ENCODE measurements around the gene FLT1.

Gene FLT1

DNA sequence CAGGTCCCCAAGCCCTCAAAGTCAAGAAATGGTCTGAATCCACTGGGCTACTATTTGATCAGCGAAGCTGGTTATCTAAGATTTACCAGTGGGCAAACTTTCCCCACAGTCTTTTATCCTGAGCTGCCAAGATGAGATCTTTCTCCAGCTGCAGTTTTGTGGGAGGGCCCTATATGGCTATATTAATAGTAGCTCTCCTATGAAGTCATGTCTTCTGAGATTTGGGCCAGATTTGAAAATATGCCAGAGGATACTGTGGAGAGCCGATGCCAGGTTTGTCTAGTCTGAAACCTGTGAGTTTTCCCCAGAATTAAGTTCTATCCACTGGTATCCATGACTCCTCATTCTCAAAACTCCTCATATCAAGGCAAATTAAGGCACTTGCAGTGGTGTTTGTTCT, 173.2 kb downstream of the FLT1 start:
- in situ Hi-C loops (cut with MboI; ENCODE audit: low sequenced_read_pairs): loop anchor here (25.0 kb wide), 2 partner anchors 316 to 466 kb away; no protein-coding TSS in a partner anchor

DNA sequence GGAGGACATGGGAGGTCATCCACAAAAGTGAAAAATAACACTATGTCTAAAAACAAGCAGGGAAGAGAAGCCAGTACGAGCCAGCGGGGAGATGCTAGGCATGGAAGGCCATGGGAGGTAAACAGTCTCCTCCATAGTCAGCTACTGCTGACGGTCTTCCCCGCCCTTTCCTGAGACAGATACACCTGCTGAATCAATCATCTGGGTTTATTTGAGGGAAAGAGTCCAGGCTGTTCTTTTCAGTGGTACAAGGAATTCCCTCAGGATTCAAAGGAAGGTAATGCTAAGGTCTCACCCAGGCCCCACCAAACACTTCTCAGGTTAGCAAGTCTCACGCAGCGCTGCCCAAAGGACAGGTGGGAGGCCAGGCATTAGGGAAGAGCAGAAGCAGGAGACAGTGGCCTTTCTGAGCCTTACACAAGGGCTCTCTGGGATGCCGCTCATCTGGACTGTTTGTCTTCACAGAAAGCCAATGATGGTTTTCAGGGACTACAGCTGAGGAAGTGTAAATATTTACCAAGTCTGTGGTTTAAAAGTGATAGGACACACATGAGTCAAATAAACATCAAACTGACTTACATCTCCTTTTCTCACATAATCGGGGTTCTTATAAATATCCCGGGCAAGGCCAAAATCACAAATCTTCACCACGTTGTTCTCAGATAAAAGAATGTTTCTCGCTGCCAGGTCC, 173.9 kb downstream of the FLT1 start:
- in situ Hi-C loops (cut with MboI; ENCODE audit: low sequenced_read_pairs): loop anchor here (25.0 kb wide), 2 partner anchors 316 to 466 kb away; no protein-coding TSS in a partner anchor

DNA sequence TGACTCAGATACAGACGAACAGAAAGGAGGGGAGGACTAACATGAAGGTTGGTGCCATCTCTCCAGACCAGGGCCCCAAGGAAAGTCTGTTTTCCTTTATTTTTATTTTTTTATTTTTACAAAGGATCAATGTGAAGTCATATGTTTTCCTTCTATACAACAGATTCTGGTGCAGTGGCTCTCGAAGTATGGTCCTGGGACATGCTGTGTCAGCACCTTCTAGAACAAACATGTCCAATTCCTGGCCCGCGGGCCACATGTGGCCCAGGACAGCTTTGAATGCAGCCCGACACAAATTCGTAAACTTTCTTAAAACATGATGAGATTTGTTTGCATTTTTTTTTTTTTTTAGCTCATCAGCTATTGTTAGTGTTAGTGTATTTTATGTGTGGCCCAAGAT, 174.7 kb downstream of the FLT1 start:
- in situ Hi-C loops (cut with MboI; ENCODE audit: low sequenced_read_pairs): loop anchor here (25.0 kb wide), 2 partner anchors 317 to 467 kb away; no protein-coding TSS in a partner anchor

DNA sequence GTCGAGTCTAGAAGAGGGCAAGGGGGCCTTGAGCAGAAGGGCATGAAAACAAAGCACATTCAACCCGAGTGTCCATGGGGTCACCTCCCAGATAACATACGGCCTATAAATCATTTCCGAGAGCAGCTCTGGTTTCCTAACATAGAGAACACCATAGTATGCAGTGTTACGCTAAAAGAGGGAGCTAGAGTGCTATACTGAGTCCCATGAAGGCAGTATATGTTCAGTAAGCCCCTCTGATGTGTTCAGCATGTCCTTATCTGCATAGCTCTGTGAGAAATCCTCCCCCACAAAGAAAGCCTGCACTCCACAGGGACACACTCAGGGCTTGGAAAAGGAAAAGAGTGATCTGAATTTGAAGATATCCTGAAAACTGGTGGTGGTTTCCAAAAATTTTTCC, 175.4 kb downstream of the FLT1 start:
- in situ Hi-C loops (cut with MboI; ENCODE audit: low sequenced_read_pairs): loop anchor here (25.0 kb wide), 2 partner anchors 318 to 468 kb away; no protein-coding TSS in a partner anchor

DNA sequence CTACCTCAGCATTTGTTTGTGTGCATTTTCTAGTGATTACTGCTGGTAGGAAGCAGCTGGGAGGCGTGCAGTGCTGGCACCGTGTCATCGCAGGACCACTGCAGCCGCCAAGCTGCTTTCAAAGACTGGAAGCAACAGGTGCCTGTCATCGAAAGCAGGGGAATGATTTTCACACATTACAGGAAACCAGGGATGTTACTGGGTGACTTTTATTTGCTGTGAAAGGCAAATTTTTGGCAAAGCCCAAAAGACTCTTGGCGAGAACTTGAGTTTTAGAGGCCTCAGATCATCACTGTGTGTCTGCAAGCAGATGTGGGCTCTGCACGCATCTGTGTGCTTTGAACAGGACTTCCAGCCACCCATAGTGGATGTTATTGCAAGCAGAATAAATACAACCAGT, 176.4 kb downstream of the FLT1 start:
- in situ Hi-C loops (cut with MboI; ENCODE audit: low sequenced_read_pairs): loop anchor here (25.0 kb wide), 2 partner anchors 319 to 469 kb away; no protein-coding TSS in a partner anchor

DNA sequence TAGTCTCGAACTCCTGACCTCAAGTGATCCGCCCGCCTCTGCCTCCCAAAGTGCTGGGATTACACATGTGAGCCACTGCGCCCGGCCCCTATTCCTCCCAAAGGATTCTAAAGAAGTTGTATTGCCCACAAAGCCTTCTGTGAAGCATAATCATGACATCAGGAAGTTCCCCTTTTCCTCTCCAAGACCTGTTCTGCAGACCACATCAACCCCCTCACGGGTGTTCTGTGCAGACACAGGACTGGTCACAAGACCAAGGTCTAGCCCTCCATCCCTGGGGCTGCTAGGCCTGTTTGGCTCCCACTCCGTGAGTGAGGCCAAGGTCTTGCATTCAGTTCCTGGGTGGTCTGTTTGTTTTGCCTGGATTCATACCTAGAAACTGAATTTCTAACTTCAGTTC, 178.1 kb downstream of the FLT1 start:
- in situ Hi-C loops (cut with MboI; ENCODE audit: low sequenced_read_pairs): loop anchor here (25.0 kb wide), 2 partner anchors 320 to 470 kb away; no protein-coding TSS in a partner anchor

DNA sequence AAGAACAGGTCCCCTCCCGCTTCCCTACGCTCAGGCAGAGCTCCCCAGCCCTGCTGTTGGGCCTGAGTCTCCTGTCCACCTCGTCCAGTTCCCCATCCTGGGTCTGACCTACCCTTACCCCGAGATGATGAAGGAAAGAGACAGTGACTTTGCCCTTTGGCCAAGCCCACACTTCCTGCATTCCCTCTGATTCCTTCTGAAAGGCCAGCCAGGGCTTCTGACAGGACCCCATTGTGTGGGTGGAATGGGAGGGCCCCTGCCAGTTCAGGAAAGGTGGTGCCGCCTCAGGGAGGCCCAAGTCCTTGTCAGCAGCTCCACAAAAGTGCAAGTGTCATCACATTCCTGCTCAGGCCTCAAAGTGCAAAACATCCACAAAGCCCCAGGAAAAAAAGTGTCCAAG, 178.8 kb downstream of the FLT1 start:
- in situ Hi-C loops (cut with MboI; ENCODE audit: low sequenced_read_pairs): loop anchor here (25.0 kb wide), 2 partner anchors 321 to 471 kb away; no protein-coding TSS in a partner anchor

DNA sequence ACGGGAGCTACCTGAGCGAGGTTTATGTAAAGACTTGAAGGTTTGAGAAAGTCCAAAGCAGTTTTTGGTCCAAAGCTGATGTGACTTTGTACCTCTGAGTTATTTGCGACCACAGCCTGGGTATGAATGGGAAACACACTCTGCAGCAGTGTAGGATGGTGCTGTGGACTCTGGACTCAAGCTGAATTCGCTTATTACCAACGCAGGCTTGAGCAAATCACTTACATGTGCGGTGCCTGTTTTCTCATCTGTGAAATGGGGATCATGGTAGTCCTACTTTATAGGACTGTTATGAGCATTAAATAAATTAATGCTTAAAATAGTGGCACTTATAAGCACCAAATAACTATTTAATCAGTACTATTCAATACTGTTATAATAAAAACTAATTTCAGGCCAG, 180.0 kb downstream of the FLT1 start:
- in situ Hi-C loops (cut with MboI; ENCODE audit: low sequenced_read_pairs): loop anchor here (25.0 kb wide), 2 partner anchors 322 to 472 kb away; no protein-coding TSS in a partner anchor

DNA sequence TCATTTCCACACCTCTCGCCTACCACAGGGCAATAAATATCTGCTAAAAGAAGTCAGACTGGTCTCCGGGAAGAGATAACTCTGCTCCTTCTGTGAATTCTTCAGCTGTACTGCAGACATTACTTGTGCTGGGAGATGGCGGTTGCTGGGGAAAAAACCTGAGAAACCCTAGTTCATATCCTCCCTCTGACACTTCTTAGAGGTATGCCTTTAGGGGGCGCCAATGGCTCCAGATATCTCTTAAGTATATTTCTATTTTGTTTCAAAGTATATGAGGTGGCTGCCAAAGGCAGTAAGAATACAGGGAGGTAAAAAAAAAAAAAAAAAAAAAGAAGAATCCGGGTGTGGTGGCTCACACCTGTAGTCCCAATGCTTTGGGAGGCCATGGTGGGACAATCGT, 181.3 kb downstream of the FLT1 start:
- in situ Hi-C loops (cut with MboI; ENCODE audit: low sequenced_read_pairs): loop anchor here (25.0 kb wide), 2 partner anchors 324 to 474 kb away; no protein-coding TSS in a partner anchor

DNA sequence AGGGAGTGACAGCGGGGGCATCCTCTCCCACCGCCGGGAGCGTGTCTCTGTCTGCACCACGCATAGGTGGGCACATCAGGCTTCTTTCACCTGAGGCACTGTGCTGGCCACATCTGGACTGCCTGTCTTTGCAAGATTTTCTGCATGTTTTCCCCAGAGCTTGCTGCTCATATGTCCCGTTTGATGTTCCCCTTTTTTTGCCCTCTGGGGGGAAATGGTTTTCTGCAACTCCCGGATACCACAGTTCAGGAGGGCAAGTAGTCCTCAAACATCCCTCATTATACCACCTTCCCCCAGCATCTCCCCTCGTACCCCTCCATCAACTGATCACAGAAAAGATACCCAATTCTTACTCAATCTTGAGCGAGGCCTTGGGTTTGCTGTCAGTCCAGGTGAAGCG, 188.6 kb downstream of the FLT1 start:
- in situ Hi-C loops (cut with MboI; ENCODE audit: low sequenced_read_pairs): loop anchor here (25.0 kb wide), 2 partner anchors 331 to 481 kb away; no protein-coding TSS in a partner anchor

DNA sequence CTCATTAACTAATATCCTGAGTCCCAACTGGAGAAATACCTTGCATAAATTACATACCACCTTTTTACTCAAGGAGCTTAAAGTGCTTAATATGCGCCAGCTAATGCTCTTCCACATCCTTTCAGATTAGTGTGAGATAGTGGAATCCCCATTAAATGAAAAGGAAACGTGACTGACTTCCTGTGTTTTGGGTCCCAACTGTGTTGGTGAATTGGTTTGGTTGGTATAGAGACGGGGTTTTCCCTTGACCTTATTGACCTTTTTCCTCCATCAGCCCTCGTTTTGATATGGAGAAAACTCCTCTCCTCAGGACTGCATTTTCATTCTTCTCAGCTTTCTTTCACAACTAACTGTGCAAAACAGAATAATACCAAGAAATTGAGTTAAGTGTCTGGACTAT, 193.1 kb downstream of the FLT1 start:
- in situ Hi-C loops (cut with MboI; ENCODE audit: low sequenced_read_pairs): loop anchor here (25.0 kb wide), 2 partner anchors 335 to 485 kb away; no protein-coding TSS in a partner anchor

DNA sequence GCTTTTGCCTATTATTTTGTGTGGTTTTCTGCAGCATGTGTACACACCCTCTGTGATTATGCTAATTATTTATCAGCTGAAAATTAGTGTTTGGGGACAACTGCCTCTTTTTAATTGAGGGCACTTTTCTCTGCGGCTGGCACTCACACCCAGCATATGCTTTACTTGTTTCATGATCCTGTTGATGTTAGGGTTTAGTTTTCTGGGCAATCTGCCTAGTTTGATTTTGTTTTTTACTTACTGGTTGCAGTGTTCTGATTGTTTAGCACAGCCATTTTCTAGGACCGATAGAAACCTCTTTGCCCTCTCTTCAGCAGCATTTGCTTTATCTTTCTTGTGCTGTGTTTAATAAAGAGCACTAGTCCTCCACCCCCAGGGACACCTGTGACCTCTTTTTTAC, 195.0 kb downstream of the FLT1 start:
- in situ Hi-C loops (cut with MboI; ENCODE audit: low sequenced_read_pairs): loop anchor here (25.0 kb wide), 2 partner anchors 337 to 487 kb away; no protein-coding TSS in a partner anchor

DNA sequence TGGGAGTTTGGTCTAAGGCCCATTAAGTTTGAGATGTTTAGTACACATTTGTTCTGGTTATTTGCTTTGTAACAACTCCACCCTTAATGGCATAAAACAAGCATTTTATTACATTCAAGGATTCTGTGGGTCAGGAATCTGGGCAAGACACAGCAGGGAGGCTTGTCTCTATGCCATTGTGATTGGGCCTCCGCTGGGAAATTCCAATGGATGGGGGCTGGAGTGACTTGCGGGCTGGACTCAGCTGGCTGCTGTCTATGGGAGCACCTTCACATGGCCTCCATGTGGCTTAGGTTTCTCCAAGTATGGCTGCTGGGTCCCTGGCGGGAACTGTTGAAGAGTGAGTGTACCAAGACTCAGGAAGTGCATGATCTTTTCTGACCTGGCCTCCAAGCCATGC, 197.6 kb downstream of the FLT1 start:
- in situ Hi-C loops (cut with MboI; ENCODE audit: low sequenced_read_pairs): no loop called here

DNA sequence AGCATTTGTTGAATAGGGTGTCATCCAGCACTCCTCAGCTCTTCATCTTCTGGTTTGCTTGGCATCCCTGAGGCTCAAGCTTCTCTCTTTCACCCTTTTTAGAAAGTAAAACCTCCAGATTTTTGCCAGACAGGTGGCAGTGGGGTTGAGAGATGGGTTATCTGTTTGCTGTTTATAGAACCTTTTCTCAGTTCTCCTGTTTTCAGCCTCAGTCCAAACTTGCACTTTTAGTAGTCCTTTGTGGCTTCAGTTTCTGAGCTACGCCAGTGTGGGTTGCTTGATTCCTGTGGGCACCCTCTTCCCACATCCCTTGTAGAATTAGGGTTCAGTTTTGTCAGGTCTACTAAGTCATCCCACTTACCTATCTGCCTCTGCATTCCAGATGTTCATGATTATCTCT, 208.7 kb downstream of the FLT1 start:
- in situ Hi-C loops (cut with MboI; ENCODE audit: low sequenced_read_pairs): no loop called here

DNA sequence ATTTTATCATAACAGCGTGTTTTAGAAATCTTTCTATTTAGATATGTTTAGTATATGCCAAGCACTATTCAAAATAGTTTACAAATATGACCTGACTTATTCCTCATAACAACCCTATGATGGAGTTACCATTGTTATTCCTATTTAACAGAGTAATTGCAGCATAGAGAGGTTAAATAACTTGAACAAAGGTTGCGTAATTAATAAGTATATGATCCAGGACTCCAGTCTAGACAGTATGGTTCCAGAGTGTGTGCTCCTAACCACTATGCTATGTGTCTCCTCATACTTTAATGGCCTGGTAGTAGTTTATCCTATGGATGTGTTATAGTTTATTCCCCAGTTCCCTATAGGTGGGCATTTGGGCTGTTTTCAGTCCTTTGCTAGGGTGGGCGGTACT, 211.3 kb downstream of the FLT1 start:
- in situ Hi-C loops (cut with MboI; ENCODE audit: low sequenced_read_pairs): no loop called here

DNA sequence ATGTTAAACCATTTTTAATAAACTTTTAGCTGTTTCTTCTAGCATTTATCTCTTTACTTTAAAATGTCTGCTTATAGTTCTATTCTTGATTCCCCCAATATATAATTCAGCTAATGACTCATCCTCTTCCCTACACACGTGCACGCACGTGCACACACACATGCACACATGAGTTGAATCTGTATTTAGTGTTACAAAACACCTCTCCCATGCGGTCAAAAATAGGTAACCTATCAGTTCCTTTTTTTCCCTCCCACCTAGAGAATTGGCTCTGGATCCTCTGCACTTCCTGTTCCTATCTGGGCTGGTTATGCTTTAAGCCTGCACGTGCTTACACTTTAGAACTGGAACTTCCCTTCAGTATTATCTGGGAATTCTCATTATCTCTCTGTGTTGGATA, 212.5 kb downstream of the FLT1 start:
- in situ Hi-C loops (cut with MboI; ENCODE audit: low sequenced_read_pairs): no loop called here

DNA sequence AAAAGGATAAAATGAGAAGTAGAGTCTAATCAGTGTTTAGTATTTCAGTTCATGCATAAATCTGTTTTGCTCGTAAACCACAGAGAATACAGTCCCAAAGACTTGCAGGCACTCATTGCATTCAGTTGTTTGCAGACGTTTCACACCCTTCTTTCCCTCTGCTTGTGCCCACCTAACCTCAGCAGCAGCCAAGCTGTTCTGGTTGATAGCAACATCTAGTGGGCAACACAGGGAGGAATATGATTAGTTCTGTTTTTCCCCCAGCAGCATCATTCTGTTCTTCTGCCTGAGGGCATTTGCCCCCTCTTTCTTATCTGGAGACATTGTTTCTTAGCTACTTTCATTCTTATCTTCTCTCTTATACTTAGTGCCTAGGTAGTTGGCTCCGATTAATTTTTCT, 221.0 kb downstream of the FLT1 start:
- in situ Hi-C loops (cut with MboI; ENCODE audit: low sequenced_read_pairs): no loop called here

DNA sequence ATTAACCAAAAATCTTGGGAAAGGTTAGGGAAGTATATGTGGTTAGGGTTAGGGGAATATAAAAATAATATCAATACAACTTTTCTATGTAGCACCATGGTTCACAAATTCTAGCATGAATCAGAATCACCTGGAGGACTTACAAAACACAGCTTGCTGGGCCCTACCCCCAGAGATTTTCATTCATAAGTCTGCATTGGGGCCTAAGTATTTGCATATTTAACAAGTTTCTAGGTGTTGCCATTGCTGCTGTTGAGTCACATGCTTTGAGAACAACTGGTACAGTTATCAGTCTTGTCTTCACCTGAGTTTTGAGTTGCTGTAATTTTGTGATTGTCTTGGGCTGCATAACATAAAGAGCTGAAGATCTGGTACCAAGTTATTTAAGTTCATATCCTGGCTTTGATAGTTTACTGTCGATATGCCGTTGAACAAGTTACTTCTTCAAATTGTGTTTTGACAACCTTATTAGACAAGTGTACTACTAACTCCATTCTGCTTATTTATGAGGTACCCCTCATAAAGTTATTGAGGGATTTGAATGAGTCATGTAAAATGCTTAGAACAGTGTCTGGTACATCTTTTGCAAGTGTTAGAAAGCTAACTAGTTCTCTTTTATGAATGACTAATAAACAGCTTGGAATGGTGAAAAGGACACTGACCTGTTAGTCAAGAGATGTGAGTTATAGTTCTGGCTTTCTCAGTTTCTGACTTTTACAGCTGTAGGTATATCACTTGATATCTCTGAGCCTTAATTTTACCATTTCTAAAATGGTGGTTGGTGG, 223.7 kb downstream of the FLT1 start:
- in situ Hi-C loops (cut with MboI; ENCODE audit: low sequenced_read_pairs): no loop called here

DNA sequence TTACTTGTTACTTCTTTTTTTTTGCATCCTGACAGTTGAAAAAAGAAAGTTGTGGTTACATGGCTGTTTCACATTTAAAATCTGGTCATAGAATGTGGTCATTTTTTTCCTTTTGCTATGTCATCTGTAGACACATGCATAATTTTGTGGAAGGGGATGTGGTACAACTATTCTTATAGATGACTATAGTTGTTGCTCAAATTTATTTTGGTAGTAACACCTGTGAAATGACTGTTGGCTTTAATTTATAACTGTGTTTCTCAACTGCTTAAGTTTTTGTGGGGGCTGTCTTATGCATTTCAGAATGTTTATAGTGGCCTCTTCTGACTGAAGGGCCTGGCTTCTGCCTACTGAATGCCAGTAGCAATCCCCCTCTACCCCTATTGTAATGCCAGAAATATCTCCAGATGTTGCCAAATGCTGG, 226.1 kb downstream of the FLT1 start:
- in situ Hi-C loops (cut with MboI; ENCODE audit: low sequenced_read_pairs): no loop called here

DNA sequence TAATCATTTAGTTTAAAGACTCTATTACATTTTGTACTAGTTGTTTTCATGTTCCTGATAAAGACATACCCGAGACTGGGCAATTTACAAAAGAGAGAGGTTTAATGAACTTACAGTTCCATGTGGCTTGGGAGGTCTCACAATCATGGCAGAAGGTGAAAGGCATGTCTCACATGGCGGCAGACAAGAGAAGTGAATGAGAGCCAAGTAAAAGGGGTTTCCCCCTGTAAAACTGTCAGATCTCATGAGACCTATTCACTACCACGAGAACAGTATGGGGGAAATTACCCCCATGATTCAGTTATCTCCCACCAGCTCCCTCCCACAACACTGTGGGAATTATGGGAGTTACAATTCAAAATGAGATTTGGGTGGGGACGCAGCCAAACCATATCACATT, 227.4 kb downstream of the FLT1 start:
- in situ Hi-C loops (cut with MboI; ENCODE audit: low sequenced_read_pairs): no loop called here

DNA sequence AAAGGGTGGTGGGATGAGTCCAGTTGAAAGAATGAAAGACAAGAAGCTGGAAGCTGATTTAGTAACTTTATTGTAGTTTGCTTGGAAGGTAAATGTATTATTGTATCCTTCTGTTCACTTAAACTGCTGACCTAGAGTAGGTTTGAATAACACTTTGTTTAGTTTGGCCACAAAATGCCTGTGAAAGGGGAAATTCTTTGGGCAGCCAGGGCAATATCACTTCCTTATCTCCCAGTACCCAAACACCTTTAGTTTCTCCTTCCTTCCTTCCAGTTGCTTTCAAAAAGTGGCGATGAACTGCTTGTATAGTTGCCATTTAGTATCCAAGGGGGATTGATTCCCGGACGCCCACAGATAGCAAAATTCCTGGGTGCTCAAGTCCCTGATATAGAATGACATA, 236.5 kb downstream of the FLT1 start:
- in situ Hi-C loops (cut with MboI; ENCODE audit: low sequenced_read_pairs): no loop called here

DNA sequence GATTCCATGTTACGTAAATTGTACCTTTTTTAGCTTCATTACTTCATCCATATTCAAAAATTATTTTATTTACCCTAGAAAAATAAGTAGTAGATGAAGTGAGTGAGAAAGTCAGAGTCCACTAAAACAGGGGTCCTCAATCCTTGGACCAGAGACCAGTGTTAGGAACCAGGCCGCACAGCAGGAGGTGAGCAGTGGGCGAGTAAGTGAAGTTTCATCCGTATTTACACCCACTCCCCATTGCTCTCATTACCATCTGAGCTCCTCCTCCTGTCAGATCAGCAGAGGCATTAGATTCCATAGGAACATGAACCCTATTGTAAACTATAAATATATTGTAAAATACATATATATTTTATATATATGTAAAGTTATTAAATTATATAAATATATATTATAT, 237.6 kb downstream of the FLT1 start:
- in situ Hi-C loops (cut with MboI; ENCODE audit: low sequenced_read_pairs): no loop called here

Data from HL-60/S4 treated with retinoic acid at 250 ng/mL for 4 days and 3 days (cell line).